HG03432 (cell line): Measurements from ENCODE around the gene TBCB.
A peak's percentile ranks its signal among the peaks of the same experiment; 100 is the strongest.
"Not testable (repeated sequence)": the region's sequence is repeated elsewhere in the genome, so short reads cannot be mapped to it uniquely, and the experiment has no call there.

Experiments used
- ATAC-seq: cut with Tn5 transposase; IDR thresholded peaks from one replicate; pipeline ENCODE4 v1.9.1; 2021; ENCODE audit warnings: mild to moderate bottlenecking, moderate library complexity; ENCODE audit not compliant: unreplicated experiment

TBCB gene, protein sequence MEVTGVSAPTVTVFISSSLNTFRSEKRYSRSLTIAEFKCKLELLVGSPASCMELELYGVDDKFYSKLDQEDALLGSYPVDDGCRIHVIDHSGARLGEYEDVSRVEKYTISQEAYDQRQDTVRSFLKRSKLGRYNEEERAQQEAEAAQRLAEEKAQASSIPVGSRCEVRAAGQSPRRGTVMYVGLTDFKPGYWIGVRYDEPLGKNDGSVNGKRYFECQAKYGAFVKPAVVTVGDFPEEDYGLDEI

DNA sequence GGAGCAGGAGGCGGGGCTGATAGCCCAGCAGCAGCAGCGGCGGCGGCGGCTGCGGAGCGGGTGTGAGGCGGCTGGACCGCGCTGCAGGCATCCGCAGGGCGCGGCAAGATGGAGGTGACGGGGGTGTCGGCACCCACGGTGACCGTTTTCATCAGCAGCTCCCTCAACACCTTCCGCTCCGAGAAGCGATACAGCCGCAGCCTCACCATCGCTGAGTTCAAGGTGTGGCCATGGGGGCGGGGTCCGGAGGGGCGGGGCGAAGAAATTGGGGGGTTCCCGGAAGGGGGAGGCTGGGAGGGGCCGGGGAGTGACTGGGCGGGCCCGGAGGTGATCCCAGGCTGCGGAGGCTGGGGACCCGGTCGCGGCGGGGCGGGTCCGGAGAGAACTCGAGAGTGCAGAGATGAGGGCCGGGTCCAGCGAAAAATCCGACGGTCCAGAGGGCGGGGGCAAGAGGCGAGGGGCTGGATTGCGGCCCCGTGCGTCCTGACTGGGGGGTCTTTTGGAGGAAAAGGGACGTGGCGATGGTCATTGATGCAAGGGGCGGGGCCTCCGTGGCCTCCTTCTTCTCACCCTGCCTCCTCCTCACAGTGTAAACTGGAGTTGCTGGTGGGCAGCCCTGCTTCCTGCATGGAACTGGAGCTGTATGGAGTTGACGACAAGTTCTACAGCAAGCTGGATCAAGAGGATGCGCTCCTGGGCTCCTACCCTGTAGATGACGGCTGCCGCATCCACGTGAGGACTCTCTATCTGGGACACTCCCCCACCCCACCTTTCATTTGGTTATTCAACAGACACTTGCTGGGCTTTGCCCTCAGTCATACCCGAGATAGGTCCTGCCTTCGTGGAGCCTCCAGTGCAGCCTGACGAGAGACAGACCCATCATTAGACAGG lies at the start of gene TBCB:
TSS of gene TBCB (plus strand) at position 16 of the 891 bp plus-strand sequence. CDS start at position 109, 93 bp downstream.
- peak; percentile 36 for ATAC-seq

DNA sequence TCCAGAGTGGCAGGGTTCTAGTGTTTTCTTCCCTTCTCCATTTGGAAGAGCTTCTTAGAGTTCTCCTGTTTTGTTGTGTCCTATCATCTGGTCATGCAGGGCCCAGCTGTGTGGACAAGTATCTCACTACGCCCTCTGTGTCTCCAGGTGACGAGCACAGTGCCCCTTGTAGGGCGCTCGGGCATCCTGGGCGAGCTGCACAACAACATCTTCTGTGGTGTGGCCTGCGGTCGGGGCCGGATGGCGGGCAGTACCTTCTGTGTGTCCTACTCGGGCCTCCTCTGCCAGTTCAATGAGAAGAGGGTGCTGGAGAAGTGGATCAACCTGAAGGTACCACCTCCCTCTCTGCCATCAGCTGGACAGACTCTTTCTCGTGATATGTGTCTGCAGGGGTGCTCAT lies 47.6 kb upstream of the TBCB start:
- ATAC-seq = no peak

DNA sequence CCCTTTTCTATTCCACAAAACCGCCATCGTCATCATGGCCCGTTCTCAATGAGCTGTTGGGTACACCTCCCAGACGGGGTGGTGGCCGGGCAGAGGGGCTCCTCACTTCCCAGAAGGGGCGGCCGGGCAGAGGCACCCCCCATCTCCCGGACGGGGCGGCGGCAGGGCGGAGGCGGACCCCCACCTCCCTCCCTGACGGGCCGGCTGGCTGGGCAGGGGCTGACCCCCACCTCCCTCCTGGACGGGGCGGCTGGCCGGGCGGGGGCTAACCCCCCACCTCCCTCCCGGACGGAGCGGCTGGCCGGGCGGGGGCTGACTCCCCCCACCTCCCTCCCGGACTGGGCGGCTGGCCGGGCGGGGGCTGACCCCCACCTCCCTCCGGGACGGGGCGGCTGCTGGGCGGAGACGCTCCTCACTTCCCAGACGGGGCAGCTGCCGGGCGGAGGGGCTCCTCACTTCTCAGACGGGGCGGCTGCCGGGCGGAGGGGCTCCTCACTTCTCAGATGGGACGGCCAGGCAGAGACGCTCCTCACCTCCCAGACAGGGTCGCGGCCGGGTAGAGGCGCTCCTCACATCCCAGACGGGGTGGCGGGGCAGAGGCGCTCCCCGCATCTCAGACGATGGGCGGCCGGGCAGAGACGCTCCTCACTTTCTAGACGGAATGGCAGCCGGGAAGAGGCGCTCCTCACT lies 46.3 kb upstream of the TBCB start:
- ATAC-seq = not testable (repeated sequence)

DNA sequence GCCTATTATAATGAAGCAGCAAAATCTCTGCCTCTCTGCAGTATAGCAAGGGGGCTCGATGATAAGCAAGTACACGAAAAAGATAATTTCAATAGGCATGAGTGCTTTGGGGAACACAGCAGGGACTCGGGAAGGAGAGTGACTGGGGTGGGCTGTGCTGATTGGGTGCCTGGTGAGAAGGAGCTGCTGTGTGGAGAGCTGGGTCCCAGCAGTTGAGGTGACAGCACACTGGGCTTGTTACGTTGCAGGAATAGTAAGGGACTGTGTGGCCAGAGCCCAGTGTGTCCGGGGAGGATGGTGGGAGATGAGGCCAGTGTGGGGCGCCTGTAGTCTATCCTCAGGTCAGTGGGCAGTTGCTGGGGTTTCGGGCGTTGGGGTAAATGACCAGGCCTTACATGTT lies 43.2 kb upstream of the TBCB start:
- ATAC-seq = no peak

DNA sequence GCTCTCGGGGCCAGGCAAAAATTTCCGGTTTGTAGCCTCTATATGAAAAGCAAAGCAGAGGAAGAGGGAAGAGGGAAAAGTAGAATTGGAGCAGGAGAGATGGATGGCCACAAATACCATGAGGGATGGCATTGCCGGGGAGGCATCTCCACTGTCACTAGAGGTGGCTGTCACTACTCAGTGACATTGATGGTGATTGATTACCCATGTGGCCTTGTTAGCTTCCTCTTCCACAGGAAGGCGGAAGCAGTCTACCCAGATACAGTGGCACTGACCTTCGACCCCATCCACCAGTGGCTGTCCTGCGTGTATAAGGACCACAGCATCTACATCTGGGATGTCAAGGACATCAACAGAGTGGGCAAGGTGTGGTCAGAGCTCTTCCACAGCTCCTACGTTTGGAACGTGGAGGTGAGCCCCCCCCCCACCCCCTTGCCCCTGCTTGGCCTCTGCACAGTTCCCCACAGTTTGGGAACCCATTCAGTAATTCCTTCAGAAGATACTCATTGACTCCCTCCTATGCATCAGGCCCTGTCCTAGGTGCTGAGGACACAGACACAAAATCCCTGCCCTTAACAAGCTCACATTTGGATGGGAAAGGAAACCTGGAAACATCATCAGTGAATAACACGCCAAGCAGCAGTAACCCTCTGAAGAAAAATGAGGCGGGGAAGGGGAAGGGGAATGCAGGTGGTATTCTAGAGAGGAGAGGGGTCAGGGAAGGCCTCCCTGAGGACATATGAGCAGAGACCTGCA lies 42.0 kb upstream of the TBCB start:
- ATAC-seq = no peak

DNA sequence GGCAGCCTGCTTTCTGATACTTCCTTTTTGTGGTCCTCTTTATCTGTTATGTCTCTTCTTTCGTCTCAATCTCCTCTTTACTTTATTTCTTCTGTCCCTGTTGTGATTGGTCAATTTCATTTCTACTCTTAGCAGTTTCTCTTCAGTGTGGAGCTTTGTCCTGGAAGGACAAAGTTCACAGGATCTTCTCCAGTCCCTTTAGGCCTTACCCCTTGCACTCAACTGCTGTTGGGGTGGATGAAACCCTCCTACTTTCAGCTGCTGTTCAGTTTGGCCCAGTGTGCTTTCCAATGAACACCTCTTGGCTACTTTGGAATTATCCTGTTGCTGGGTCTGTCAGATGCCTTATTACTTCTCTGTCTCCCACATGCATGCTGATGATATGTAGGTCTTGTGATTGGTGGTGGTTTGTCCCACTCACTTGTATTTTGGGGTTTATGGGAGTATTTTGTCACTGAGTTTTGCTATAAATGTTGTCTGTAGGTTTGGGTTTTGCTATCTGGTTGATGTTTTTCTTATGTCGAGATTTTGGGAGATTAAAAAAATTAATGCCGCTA lies 35.8 kb upstream of the TBCB start:
- ATAC-seq = no peak

DNA sequence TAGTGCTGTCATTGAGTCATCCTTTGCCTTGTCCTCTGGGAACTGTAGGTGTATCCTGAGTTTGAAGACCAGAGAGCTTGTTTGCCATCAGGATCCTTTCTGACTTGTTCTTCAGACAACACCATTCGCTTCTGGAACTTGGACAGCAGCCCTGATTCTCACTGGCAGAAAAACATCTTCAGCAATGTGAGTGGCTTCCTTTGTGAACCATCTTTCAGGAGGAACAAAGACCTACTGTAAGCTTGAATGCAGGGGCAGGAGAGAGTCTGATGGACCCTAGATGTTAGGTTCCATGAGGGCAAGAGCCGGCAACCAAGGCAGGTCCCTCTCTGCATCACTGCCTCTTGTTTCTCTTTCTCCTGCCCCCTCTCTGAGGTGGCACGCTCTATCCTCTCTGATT lies 33.9 kb upstream of the TBCB start:
- no peak for ATAC-seq

DNA sequence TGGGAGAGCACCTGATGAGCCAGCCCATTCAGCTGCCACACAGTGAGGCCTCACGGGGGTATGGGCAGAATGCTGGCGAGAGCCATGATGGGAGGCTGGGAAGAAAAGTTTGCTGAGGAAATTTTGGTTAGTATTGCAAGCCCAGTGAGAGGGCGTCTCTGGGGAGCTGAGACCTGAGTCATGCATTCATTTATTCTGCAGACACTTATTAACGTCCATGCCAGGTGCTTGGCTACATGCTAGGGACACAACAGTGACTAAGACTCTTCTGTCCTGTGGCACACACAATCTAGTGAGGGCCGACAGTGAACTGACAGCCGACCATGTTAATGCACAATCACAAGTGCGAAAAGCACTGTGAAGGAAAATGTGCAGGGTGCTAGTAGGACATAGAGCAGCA lies 33.4 kb upstream of the TBCB start:
- ATAC-seq = no peak

DNA sequence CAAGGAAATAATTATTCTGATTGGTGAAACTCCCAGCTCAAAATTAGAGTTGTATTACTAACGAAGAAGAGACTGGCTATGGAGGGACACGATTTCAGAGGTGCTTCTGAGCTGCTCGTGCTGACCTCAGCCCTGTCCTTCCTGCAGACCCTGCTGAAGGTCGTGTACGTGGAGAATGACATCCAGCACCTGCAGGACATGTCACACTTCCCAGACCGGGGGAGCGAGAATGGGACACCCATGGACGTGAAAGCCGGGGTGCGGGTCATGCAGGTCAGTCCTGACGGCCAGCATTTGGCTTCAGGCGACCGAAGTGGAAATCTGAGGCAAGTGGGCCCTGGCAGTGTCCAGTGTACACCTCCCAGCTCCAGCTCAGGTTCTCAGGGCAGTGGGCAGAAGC lies 32.4 kb upstream of the TBCB start:
- no peak for ATAC-seq

DNA sequence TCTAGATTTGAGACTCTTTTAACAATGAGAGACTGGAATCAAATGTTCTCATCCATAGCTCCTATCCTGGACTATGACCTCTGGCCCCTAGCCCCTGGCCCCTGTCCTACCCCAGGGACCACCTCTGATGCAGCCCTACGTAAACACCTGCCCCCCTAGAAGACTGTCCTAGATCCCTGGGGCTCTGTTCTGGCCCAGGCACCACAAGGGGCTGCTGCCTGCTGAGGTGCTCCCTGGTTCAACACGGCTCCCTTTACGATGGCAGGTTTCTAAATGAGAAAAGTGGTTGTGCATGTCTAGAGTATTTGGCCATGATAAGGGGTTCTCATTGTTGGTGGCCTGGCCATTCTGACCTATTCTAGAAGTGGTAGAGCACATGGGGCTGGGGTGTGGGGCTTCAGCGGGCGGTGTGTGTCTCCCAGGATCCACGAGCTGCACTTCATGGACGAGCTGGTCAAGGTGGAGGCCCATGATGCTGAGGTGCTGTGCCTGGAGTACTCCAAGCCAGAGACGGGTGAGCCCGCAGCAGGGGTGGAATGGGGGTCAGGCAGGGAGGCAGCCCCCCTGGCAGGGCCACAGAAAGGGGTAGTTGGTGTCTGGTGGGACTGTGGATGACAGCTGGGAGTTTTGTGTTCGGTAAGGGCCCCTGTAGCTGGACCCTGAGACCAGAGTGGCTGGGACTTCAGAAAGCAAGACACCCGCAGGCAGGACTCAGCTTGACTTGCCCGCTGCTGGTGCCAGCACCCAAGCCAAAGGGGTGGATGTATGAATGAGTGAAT lies 30.8 kb upstream of the TBCB start:
- ATAC-seq = no peak

DNA sequence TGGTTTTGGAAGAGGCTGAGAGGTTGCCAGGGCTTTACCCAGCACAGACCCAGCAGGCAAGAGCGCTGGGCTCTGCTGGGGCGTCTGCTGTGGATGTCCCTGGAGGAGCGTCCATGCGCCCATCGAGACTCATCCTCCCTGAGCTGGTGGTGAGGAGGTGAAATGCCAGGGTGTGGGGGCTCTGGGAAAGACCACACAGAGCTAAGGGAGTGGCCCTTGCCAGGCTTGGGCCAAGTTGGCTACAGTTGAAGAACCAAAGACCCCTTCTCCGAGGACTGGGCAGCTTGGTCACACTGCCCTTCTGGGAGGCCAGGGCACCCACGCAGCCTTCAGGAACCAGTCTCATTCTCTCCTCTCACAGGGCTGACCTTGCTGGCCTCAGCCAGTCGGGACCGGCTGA lies 28.9 kb upstream of the TBCB start:
- ATAC-seq = no peak

DNA sequence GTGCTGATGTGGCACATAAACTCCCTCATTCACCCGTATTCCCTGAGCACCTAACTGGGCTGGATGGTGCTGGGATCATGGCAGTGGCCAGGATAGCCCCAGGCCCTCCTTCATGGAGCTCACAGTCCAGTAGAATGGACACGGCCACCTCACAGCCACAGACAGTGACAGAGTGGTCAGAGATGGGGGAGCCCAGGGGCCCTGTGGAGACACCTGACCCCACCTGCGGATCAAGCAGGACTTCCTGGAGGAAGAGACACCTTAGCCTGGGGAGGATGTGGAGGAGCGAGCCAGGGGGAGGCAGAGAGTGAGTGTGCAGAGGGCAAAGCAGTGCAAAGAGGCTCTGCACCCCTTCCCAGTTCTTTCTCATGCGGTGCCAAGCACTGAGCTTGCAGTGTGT lies 25.4 kb upstream of the TBCB start:
- ATAC-seq = no peak

DNA sequence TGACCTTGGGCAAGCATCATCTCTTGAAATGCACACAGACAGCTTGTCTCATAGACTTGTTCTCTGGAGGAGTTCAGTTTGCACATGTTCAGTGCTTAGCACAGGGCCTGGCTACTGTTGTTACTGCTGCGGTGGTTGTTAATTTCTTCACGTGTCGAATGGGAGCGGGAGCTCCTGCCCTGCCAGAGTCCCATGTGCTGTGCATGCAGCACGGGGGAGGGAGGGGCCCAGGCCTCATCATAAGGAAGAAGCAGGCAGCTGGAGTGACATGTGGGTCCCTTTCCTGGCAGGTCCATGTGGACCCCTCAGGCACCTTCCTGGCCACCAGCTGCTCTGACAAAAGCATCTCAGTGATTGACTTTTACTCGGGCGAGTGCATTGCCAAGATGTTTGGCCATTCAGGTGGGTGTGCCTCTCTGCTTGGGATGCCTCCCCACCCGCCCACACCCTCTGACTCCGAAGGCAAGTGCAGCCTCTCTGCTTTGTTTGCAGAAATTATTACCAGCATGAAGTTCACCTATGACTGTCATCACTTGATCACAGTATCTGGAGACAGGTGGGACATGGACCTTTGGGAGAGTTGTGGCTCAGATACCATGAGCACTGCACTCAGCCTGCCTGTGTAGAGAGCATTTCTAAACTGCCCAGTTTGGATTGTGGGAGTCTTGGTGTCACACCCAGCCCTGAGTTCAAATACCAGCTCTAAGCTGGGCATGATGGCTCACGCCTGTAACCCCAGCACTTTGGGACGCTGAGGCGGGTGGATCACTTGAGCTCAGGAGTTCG lies 24.2 kb upstream of the TBCB start:
- no peak for ATAC-seq

DNA sequence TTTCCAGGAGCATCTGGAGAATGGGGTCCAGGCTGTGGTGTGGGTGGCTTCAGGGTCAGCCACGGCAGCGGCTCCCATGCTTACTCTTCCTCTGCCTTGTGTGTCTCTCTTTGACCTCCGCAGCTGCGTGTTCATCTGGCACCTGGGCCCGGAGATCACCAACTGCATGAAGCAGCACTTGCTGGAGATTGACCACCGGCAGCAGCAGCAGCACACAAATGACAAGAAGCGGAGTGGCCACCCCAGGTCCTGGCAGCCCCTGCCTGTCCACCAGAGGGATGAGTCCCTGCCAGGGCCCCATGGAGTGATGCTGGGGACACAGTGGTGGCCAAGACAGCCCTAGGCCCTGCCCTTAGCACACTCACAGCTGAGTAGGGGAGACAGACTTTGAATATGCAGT lies 22.7 kb upstream of the TBCB start:
- no peak for ATAC-seq

DNA sequence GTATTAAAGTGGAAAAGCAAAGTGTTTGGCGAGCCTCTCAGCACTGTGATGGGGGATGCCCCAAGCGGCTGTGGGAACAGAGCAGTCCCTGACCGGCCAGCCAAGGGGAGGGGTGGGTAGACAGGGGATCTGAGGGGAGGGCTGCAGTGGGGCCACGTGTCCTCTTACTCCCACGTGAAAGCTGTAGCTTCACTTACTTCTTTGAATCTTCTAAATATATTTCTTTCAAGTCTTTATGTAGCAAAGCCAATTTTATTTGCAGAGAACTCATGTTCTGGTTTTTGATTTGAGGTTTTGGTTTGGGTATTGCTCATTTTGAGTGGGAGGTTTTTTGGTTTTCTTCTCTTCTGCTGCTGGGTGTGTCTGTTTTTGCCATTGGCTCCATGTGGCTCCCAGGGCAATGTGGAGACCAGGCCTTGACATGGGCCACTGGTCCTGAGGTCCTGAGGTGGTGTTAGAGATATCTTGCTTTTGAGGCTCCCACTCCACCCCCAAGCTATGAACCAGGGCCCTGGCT lies 22.1 kb upstream of the TBCB start:
- ATAC-seq = no peak

DNA sequence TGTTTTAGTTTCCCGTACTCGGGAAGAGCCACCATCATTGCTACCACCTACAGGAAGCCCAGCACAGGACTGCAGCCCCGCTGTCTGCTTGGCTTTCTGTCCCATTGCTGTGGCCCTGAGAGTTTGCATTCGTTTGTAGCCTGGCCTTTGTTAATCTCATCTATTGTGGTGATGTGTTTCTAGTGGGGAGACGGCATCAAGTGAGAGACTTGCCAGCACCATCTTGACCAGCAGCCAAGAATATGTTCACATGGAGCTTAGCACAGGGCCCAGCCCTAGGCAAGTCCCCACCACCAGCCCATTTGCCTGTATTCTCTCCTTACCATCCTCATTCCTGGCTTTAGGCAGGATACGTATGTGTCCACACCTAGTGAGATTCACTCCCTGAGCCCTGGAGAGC lies 21.6 kb upstream of the TBCB start:
- no peak for ATAC-seq

DNA sequence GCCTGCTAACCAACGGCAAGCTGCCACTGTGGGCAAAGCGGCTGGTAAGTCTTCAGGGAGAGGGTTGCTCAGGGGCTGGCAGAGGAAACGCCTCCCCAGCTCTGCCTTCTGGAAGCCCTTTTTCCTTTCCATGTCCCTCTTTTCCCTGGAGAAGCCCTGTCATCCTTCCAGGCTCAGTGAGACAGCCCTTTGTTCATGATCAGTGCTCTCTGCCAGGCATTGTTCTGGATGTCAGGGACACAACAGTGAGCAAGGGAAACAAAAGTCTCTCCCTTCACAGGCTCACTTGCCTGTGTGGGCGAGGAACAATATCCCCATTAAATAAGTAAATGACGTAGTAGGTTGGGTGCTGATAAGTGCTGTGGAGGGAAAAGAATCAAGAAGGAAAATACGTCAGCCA lies 18.2 kb upstream of the TBCB start:
- no peak for ATAC-seq

DNA sequence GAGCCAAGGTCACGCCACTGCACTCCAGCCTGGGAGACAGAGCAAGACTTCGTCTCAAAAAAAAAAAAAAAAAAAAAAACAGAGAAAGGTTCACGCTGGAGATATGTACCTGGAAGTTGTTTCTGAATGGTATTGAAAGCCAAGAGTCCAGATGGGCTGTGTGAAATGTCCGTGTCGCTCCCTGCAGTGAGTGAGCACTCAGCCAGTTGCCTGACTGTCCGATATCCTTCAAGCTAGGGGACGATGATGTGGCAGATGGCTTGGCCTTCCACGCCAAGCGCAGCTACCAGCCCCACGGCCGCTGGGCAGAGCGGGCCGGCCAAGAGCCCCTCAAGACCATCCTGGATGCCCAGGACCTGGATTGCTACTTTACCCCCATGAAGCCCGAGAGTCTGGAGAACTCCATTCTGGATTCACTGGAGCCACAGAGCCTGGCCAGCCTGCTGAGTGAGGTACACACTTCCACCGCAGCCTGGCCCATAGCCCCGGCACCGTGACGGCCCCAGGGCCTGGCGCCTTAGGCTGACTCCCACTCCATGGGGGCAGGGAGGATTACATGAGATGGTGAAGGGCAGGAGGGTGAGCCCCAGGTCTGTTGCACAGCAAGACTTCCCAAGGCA lies 16.0 kb upstream of the TBCB start:
- ATAC-seq = no peak

DNA sequence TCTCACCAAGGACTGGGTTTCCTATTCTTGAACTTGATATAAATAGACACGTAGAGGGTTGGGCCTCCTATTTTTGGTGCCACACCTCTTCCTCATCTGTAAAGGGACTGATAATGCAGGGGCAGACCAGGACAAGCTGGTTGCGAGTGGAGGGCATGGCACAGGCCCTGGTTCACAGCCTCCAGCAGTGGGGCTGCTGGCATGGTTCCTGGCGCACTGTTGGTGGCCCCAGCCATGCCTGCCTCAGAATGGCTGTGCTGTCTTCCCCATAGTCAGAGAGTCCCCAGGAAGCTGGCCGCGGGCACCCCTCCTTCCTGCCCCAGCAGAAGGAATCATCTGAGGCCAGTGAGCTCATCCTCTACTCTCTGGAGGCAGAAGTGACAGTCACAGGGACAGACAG lies 14.8 kb upstream of the TBCB start:
- no peak for ATAC-seq
